PC-3 (cell line): Measurements from ENCODE around the gene VGLL1. TPM values are rescaled to one million over a fixed set of nuclear protein-coding genes. Genes with fewer than 3 reads are reported as not detected.

ENCODE experiments used
- ATAC-seq: fragments of 200-7000 bp; cut with Tn5 transposase; 2 replicates; pipeline ENCODE4 v1.9.1; 2020; ENCODE audit warnings: mild to moderate bottlenecking, moderate library complexity
- BruUV-seq: library from RNA; stranded (reverse); fragments of 400-500 nt; replicated peaks from 2 replicates; lab custom pipeline; 2021; lab: Mats Ljungman, UMichigan
- CTCF ChIA-PET: fragments of 300-600 bp; sonication (Branson Sonifier 250); formaldehyde crosslinking; loops from one replicate; lab custom pipeline; 2022; ENCODE audit warnings: antibody characterized with exemption; lab: Charles Lee
- POLR2A ChIA-PET: fragments of 300-600 bp; sonication (Branson Sonifier 250); formaldehyde crosslinking; loops from one replicate; lab custom pipeline; 2022; ENCODE audit warnings: antibody characterized with exemption; ENCODE audit not compliant: unreplicated experiment; lab: Charles Lee
- DNase-seq: peaks from one replicate; pipeline ENCODE4 v3.0.0-alpha.2; 2015
- H2AFZ ChIP-seq: fragments of 300-600 bp; sonication (generic); 2 replicates; pipeline ENCODE4 v1.6.0; 2016; ENCODE audit warnings: antibody characterized with exemption, low read length
- H3F3A ChIP-seq: fragments of 300-600 bp; sonication (generic); one replicate; pipeline ENCODE4 v1.6.0; 2017; ENCODE audit warnings: antibody characterized with exemption, low read length, control low read depth, mild to moderate bottlenecking; ENCODE audit not compliant: unreplicated experiment
- H3K27ac ChIP-seq: fragments of 300-600 bp; sonication (generic); 2 replicates; pipeline ENCODE4 v1.5.1; 2016; ENCODE audit warnings: mild to moderate bottlenecking, low read length
- H3K27me3 ChIP-seq: fragments of 300-600 bp; sonication (generic); 2 replicates; pipeline ENCODE4 v1.6.1; 2016; ENCODE audit warnings: low read length, mixed read lengths
- H3K36me3 ChIP-seq: fragments of 300-600 bp; sonication (generic); 2 replicates; pipeline ENCODE4 v1.6.1; 2016; ENCODE audit warnings: low read depth, mixed run types, low read length, mixed read lengths
- H3K4me1 ChIP-seq: fragments of 300-600 bp; sonication (generic); 2 replicates; pipeline ENCODE4 v1.5.1; 2016; ENCODE audit warnings: low read length; ENCODE audit not compliant: insufficient read depth
- H3K4me2 ChIP-seq: fragments of 300-600 bp; sonication (generic); 2 replicates; pipeline ENCODE4 v1.6.0; 2016; ENCODE audit warnings: low read length
- H3K4me3 ChIP-seq: fragments of 300-600 bp; sonication (generic); 2 replicates; pipeline ENCODE4 v1.5.1; 2016; ENCODE audit warnings: mild to moderate bottlenecking, low read length, mixed read lengths
- H3K79me2 ChIP-seq: fragments of 300-600 bp; sonication (generic); 2 replicates; pipeline ENCODE4 v1.6.1; 2017; ENCODE audit warnings: low read length, mixed read lengths
- H3K9ac ChIP-seq: fragments of 300-600 bp; sonication (generic); 2 replicates; pipeline ENCODE4 v1.6.0; 2016; ENCODE audit warnings: mild to moderate bottlenecking, low read length
- H3K9me2 ChIP-seq: fragments of 300-600 bp; sonication (generic); replicated peaks from 2 replicates; pipeline ENCODE4 v1.6.1; 2016; ENCODE audit warnings: mixed run types, low read length, mixed read lengths
- H3K9me3 ChIP-seq: fragments of 300-600 bp; sonication (generic); 2 replicates; pipeline ENCODE4 v1.6.1; 2016; ENCODE audit warnings: low read length, mixed read lengths
- H4K20me1 ChIP-seq: fragments of 300-600 bp; sonication (generic); 2 replicates; pipeline ENCODE4 v1.6.1; 2016; ENCODE audit warnings: low read length, mixed read lengths
- CTCF ChIP-seq: fragments of 300-600 bp; sonication (generic); conservative IDR thresholded peaks from 2 replicates; pipeline ENCODE4 v1.5.1; 2017; ENCODE audit warnings: antibody characterized with exemption, low read depth, mild to moderate bottlenecking, low read length
- EZH2 ChIP-seq: fragments of 300-600 bp; sonication (generic); IDR thresholded peaks from one replicate; pipeline ENCODE4 v1.6.1; 2017; ENCODE audit warnings: antibody characterized with exemption, mild to moderate bottlenecking, low read length; ENCODE audit not compliant: unreplicated experiment
- EZH2phosphoT487 ChIP-seq: fragments of 300-600 bp; sonication (generic); IDR thresholded peaks from 2 replicates; pipeline ENCODE4 v1.6.1; 2018; ENCODE audit warnings: mild to moderate bottlenecking, antibody characterized with exemption, low read length, borderline replicate concordance
- intact Hi-C: fragments of 100-400 bp; cut with micrococcal nuclease; formaldehyde crosslinking; loops from 2 replicates; pipeline ENCODE4 v1.9.0; 2023
- total RNA-seq: library from RNA; depleted of rRNA; stranded (reverse); fragments of >200 nt; gene quantifications from 2 replicates; pipeline ENCODE4 v1.2.3, GENCODE V29; 2014

VGLL1 gene
- total RNA-seq, 1 experiment from 2014 or later, result 5.3 TPM

GRCh38 chrX:136525738-136526606 lies 6.0 kb upstream of the VGLL1 start:
- H3K9ac ChIP-seq, result peak overlapping the region; percentile 42
- DNase-seq (peak; percentile 95), ATAC-seq (peak; percentile 84)
- peaks cover 42% of the 10 kb centered on the region for H3K4me1 ChIP-seq
- peak overlapping the region; percentile 56 for H3K4me3 ChIP-seq
- ChIA-PET CTCF (interaction anchor here (0.6 to 0.9 kb wide), 3 partner anchors 46 to 364 kb away, joined by 3 to 4 read pairs (median 4); no protein-coding TSS in a partner anchor), POLR2A (interaction anchor here (0.5 to 1.0 kb wide), 3 partner anchors 12 to 104 kb away, joined by 3 to 35 read pairs (median 3); partner anchors contain the start of gene HTATSF1)
- H3F3A ChIP-seq, result no peaks in the 10 kb centered on the region
- H3K4me2 ChIP-seq, result peak overlapping the region; percentile 81
- intact Hi-C loops, result no loop called here
- no peaks in the 10 kb centered on the region for H3K27me3 ChIP-seq
- no peaks in the 10 kb centered on the region for H3K9me2 ChIP-seq
- no TSS peak for BruUV-seq
- H2AFZ ChIP-seq, result peak overlapping the region; percentile 11; the same call in 1 of the 2 replicates
- no peak for TF ChIP-seq CTCF
- TF ChIP-seq EZH2, result no peak
- no peak for TF ChIP-seq EZH2phosphoT487
- peak overlapping the region; percentile 88 for H3K27ac ChIP-seq
- H3K36me3 ChIP-seq, result no peaks in the 10 kb centered on the region
- no peaks in the 10 kb centered on the region for H4K20me1 ChIP-seq
- H3K79me2 ChIP-seq, result no peaks in the 10 kb centered on the region
- no peaks in the 10 kb centered on the region for H3K9me3 ChIP-seq

DNA sequence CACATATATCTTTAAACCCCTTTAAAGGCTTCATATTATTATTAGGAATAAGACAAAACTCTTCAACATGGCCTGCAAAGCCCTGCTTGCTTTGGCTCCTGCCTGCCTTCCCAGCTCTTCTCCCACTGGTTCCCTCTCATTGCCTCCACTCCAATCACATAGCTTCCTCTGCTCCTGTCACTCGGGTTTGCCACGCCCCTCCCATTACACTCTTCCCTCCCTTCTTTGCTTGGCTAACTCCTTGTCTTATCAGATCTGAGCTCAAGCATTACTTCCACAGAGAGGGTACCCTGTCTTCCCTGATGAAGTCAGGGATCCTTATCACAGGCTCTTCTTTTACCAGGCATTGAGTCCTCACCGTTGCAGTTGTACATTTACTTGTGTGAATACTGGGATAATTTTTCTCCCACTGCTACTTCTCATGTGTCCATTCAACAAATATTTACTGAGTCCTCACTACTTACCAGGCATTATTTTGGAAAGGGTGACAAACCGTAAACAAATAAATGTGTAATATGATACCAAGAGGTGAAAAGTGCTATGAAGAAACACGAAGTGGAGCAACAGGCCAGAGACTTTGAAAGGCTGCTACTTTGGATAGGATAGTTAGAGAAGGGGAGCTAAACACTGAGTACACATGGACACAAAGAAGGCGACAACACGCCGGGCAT lies 3.2 kb upstream of the VGLL1 start:
- H3F3A ChIP-seq, result no peaks in the 10 kb centered on the region
- CTCF ChIA-PET, result no interaction called here
- H3K9ac ChIP-seq, result no peak overlapping the region
- no TSS peak for BruUV-seq
- no peaks in the 10 kb centered on the region for H3K79me2 ChIP-seq
- POLR2A ChIA-PET, result no interaction called here
- peak overlapping the region; percentile 41; the same call in 1 of the 2 replicates for H2AFZ ChIP-seq
- intact Hi-C loops, result no loop called here
- peaks cover 46% of the 10 kb centered on the region for H3K4me1 ChIP-seq
- DNase-seq (peak; percentile 52), ATAC-seq (peak; percentile 34)
- peak overlapping the region; percentile 53 for H3K27ac ChIP-seq
- H4K20me1 ChIP-seq, result no peaks in the 10 kb centered on the region
- H3K9me2 ChIP-seq, result no peaks in the 10 kb centered on the region
- H3K4me3 ChIP-seq, result no peak overlapping the region
- no peaks in the 10 kb centered on the region for H3K36me3 ChIP-seq
- no peaks in the 10 kb centered on the region for H3K27me3 ChIP-seq
- H3K4me2 ChIP-seq, result peak overlapping the region; percentile 35; the same call in 1 of the 2 replicates
- H3K9me3 ChIP-seq, result no peaks in the 10 kb centered on the region
- TF ChIP-seq EZH2phosphoT487 (no peak), CTCF (no peak), EZH2 (no peak)
